Measurements from ENCODE around the gene OTOG. TPM values are rescaled to one million over a fixed set of nuclear protein-coding genes. Genes with fewer than 3 reads are reported as not detected.

OTOG gene
- total RNA-seq, 3 donors from 2014 or later (not counting 1 experiment from before 2014, with no cell fraction given) = not detected

DNA sequence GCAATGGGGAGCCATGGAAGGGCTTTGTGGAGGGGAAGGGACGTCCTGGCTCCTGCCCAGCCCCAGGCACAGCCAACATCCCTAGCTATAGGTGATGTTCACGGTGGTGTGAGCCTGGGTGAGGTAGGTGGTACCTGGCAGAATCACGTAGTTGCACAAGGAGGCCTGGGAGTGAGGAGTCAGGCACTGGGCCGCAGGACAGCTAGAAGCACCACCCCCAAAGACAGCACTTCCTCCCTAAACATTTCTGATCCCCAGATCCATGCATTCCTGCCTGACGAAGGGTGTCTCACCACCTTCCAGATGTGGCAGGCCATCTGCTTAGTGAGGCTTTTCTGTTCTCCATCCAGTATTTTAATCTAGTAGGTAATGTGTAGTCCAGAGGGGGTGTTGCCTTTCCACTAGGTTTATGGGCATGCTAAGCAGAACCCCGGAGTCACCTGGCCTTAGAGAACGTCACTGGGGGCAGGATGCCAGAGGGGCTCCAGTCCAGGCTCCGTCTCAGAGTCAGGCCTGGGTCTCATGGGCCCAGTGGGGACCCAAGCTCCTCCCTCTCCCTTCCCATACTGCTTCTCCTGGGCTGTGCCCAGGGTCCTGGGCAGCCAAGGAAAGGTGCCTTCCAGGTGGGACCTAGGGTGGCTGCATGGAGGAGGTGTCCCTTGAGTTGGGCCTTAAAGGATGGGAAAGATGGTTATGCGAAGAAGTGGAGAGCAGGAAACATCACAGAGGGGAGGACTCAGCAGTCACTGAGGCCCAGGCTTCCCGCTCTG lies 56.2 kb downstream of the OTOG start:
- intact Hi-C loops (cut with micrococcal nuclease) = no loop called here
- Mint-ChIP-seq H3K9me3 (no peaks in the 10 kb centered on the region), H3K27me3 (ENCODE audit: low read depth in 2 of 2) (no peaks in the 10 kb centered on the region), H3K36me3 (no peaks in the 10 kb centered on the region), H3K4me3 (no peak overlapping the region), H3K27ac (no peak overlapping the region), H3K4me1 (no peaks in the 10 kb centered on the region)
- H3K4me3 ChIP-seq (ENCODE audit: low read length) = no peak overlapping the region
- H3K27ac ChIP-seq (ENCODE audit: low read length) = no peak overlapping the region
- no peaks in the 10 kb centered on the region for H3K9me3 ChIP-seq (ENCODE audit: control insufficient read depth, insufficient read depth, low read length)
- WGBS (ENCODE audit: insufficient coverage) = 88% methylated on average over 10 of the region's 10 CpGs
- TF ChIP-seq, protein P1, sequence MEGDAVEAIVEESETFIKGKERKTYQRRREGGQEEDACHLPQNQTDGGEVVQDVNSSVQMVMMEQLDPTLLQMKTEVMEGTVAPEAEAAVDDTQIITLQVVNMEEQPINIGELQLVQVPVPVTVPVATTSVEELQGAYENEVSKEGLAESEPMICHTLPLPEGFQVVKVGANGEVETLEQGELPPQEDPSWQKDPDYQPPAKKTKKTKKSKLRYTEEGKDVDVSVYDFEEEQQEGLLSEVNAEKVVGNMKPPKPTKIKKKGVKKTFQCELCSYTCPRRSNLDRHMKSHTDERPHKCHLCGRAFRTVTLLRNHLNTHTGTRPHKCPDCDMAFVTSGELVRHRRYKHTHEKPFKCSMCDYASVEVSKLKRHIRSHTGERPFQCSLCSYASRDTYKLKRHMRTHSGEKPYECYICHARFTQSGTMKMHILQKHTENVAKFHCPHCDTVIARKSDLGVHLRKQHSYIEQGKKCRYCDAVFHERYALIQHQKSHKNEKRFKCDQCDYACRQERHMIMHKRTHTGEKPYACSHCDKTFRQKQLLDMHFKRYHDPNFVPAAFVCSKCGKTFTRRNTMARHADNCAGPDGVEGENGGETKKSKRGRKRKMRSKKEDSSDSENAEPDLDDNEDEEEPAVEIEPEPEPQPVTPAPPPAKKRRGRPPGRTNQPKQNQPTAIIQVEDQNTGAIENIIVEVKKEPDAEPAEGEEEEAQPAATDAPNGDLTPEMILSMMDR (IDR thresholded peaks at IDR 0.05) = no peak
- DNase-seq = no peak
- ATAC-seq = no peak
- no peaks in the 10 kb centered on the region for H3K27me3 ChIP-seq (ENCODE audit: control insufficient read depth, insufficient read depth, low read length)
- no peaks in the 10 kb centered on the region for H3K36me3 ChIP-seq (ENCODE audit: control insufficient read depth, insufficient read depth, low read length)
- H3K4me1 ChIP-seq (ENCODE audit: control insufficient read depth, insufficient read depth, low read length) = no peaks in the 10 kb centered on the region

DNA sequence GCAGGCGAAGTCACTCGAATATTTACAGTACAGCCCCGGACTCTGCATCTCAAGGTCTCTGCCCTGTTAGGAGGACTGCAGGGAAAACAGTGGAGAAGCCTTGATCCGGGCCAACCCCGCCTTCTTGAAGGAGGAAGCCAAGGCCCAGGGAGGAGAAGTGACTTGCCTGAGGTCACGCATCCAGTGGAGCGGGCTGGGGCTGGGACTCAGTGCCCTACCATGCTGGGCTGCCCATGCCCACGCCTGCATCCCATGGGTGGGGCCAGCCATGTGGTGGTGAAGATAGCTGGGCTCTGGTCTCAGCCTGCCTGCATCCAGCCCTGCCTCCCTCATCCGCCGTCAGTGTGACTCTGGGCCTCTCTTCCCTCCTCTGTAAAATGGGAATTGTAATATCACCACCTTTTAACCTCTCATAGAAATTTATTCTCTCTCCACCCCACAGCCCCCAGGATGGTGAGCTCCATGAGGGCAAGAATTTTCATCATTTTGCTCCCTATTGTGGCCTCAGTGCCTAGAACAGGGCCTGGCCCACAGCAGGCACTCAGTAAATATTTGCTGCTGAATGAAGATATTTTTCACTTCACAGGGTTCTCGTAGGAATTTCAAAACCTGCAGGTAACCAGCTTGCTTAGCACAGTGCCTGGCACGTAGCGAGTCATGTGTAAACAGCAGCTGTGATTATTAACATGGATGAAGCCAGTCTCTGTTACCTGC lies 57.3 kb downstream of the OTOG start:
- H3K4me3 ChIP-seq (ENCODE audit: low read length) = no peak overlapping the region
- H3K27ac ChIP-seq (ENCODE audit: low read length) = no peak overlapping the region
- TF ChIP-seq, protein P1 (IDR thresholded peaks at IDR 0.05) = no peak
- no peaks in the 10 kb centered on the region for H3K9me3 Mint-ChIP-seq
- no peaks in the 10 kb centered on the region for H3K4me1 Mint-ChIP-seq
- no peaks in the 10 kb centered on the region for H3K4me1 ChIP-seq (ENCODE audit: control insufficient read depth, insufficient read depth, low read length)
- H3K4me3 Mint-ChIP-seq = no peak overlapping the region
- H3K36me3 ChIP-seq (ENCODE audit: control insufficient read depth, insufficient read depth, low read length) = no peaks in the 10 kb centered on the region
- intact Hi-C loops (cut with micrococcal nuclease) = no loop called here
- ATAC-seq (no peak), DNase-seq (no peak)
- H3K27me3 ChIP-seq (ENCODE audit: control insufficient read depth, insufficient read depth, low read length) = no peaks in the 10 kb centered on the region
- H3K36me3 Mint-ChIP-seq = no peaks in the 10 kb centered on the region
- 84% methylated on average over 13 of the region's 13 CpGs for WGBS (ENCODE audit: insufficient coverage)
- no peak overlapping the region for H3K27ac Mint-ChIP-seq
- no peaks in the 10 kb centered on the region for H3K27me3 Mint-ChIP-seq (ENCODE audit: low read depth in 2 of 2)
- H3K9me3 ChIP-seq (ENCODE audit: control insufficient read depth, insufficient read depth, low read length) = no peaks in the 10 kb centered on the region

DNA sequence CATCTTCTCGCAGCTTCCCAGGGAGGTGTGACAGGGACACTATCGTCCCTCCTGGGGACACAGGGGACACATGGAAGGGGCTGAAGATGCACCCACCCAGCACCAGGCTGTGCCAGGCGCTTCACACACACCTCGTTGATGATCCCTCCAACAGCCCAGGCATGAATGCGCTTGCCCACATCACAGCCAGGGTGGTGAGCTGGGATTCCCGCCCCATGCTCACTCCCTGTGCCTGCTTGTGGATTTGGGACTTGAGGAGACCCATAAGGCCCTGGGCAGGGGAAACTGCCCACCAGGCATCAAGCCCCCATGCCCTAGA lies 57.8 kb downstream of the OTOG start:
- Histone ChIP-seq H3K27me3 (ENCODE audit: control insufficient read depth, insufficient read depth, low read length) (no peaks in the 10 kb centered on the region), H3K4me3 (ENCODE audit: low read length) (no peak overlapping the region), H3K27ac (ENCODE audit: low read length) (no peak overlapping the region), H3K4me1 (ENCODE audit: control insufficient read depth, insufficient read depth, low read length) (no peaks in the 10 kb centered on the region), H3K36me3 (ENCODE audit: control insufficient read depth, insufficient read depth, low read length) (no peaks in the 10 kb centered on the region), H3K9me3 (ENCODE audit: control insufficient read depth, insufficient read depth, low read length) (no peaks in the 10 kb centered on the region)
- WGBS (ENCODE audit: insufficient coverage) = 81% methylated on average over 6 of the region's 6 CpGs
- TF ChIP-seq, protein P1 (IDR thresholded peaks at IDR 0.05) = no peak
- Mint-ChIP-seq H3K4me1 (no peaks in the 10 kb centered on the region), H3K4me3 (no peak overlapping the region), H3K27ac (no peak overlapping the region), H3K27me3 (ENCODE audit: low read depth in 2 of 2) (no peaks in the 10 kb centered on the region), H3K9me3 (no peaks in the 10 kb centered on the region), H3K36me3 (no peaks in the 10 kb centered on the region)
- ATAC-seq = no peak
- intact Hi-C loops (cut with micrococcal nuclease) = no loop called here
- DNase-seq = no peak

Measured in natural killer cell (primary cell).